ENCODE results near the gene CYBA. TPM values are rescaled to one million over a fixed set of nuclear protein-coding genes. Genes with fewer than 3 reads are reported as not detected.

CYBA gene
- total and polyA plus RNA-seq, 2 of the 13 experiments (the other 11 are each of a cell fraction or from before 2014, with no cell fraction given) = 196 to 250 TPM

DNA sequence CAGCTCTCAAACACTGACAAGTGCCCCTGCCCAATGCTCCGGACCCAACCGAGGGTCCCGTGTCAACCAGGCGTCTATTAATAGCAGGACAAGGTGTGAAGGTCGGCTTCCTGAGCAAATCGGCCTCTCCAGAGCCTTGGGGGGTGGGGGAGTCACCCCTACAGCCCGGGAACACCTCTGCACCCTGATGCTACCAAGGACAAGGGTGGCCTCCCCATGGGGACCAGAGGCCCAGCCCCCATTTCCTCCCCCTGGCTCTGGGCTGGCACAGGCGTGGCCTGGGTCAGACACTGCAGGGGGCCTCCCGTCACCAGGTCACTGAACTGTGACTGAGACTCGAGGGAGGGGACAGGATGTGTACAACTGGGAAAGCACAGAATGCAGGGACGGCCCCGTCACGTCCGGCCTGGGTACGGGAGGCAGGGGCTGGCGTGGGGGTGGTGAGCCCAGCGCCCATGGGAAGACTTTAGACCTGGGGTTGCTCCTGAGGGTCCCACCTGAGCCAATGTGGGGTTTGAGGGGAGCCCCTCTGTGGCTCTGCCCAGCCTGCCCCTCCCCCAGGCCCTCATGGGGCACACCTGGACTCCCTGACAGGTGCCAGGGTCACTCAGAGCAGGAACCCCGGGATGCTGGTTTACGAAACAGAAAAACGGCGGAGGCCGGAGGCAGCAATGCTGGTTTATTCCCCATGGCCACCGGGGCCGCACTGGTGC lies 579 bp upstream of the CYBA start (continued):
- TF ChIP-seq ZNF205 (CRISPR knock-in tag; IDR thresholded peaks at IDR 0.05) (peak; percentile 83), TFE3 (CRISPR knock-in tag; IDR thresholded peaks at IDR 0.05) (peak; percentile 82), ZNF724P (CRISPR knock-in tag; IDR thresholded peaks at IDR 0.05; ENCODE audit: borderline replicate concordance) (peak; percentile 61; the same call in 1 of the 2 replicates), ZC3H4 (CRISPR knock-in tag; IDR thresholded peaks at IDR 0.05; ENCODE audit: borderline replicate concordance) (peak; percentile 19; the same call in 1 of the 2 replicates), BCL6 (CRISPR knock-in tag; IDR thresholded peaks at IDR 0.05) (peak; percentile 80), ZNF777 (CRISPR knock-in tag; IDR thresholded peaks at IDR 0.05) (peak; percentile 41; the same call in 1 of the 2 replicates), ZHX2 (IDR thresholded peaks at IDR 0.05; ENCODE audit: low read depth) (peak; percentile 57; the same call in 1 of the 2 replicates), ZHX2 (CRISPR knock-in tag; IDR thresholded peaks at IDR 0.05; ENCODE audit: borderline replicate concordance) (no peak), SNAPC2 (CRISPR knock-in tag; IDR thresholded peaks at IDR 0.05) (peak; percentile 83; the same call in 1 of the 2 replicates), MED8 (CRISPR knock-in tag; IDR thresholded peaks at IDR 0.05; ENCODE audit: insufficient replicate concordance) (no peak), RXRB (CRISPR knock-in tag; IDR thresholded peaks at IDR 0.05; ENCODE audit: borderline replicate concordance) (peak; percentile 99), KMT2A (CRISPR knock-in tag; IDR thresholded peaks at IDR 0.05) (peak; percentile 48; the same call in 1 of the 2 replicates), CREB1 (IDR thresholded peaks at IDR 0.05) (peak; percentile 88), CREB1 (CRISPR knock-in tag; IDR thresholded peaks at IDR 0.05) (peak; percentile 94), SALL1 (CRISPR knock-in tag; IDR thresholded peaks at IDR 0.05) (peak; percentile 84), NKX3-1 (CRISPR knock-in tag; IDR thresholded peaks at IDR 0.05) (no peak; the same call in 1 of the 2 replicates), WIZ (CRISPR knock-in tag; IDR thresholded peaks at IDR 0.05) (peak; percentile 76; the same call in 1 of the 2 replicates), DNMT3B (CRISPR knock-in tag; conservative IDR thresholded peaks at IDR 0.05) (0 out of 2 replicates have a peak, but pooled peaks have one; percentile 33), GZF1 (CRISPR knock-in tag; IDR thresholded peaks at IDR 0.05) (peak; percentile 34; the same call in 1 of the 2 replicates), AGO2 (optimal IDR thresholded peaks at IDR 0.05; ENCODE audit: low read depth, low read length) (peak; percentile 86)
- TF ChIP-seq, protein P1, sequence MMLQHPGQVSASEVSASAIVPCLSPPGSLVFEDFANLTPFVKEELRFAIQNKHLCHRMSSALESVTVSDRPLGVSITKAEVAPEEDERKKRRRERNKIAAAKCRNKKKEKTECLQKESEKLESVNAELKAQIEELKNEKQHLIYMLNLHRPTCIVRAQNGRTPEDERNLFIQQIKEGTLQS (CRISPR knock-in tag; IDR thresholded peaks at IDR 0.05) = peak; percentile 53
- TF ChIP-seq, protein P2, sequence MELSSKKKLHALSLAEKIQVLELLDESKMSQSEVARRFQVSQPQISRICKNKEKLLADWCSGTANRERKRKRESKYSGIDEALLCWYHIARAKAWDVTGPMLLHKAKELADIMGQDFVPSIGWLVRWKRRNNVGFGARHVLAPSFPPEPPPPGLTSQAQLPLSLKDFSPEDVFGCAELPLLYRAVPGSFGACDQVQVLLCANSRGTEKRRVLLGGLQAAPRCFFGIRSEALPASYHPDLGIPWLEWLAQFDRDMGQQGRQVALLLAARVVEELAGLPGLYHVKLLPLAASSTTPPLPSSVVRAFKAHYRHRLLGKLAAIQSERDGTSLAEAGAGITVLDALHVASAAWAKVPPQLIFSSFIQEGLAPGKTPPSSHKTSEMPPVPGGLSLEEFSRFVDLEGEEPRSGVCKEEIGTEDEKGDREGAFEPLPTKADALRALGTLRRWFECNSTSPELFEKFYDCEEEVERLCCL (CRISPR knock-in tag; IDR thresholded peaks at IDR 0.05; ENCODE audit: borderline replicate concordance) = 0 out of 2 replicates have a peak, but pooled peaks have one; percentile 53
